HG02970 (cell line): ENCODE results near the gene GNB2.
A peak's percentile ranks its signal among the peaks of the same experiment; 100 is the strongest.
"Not testable (repeated sequence)": the region's sequence is repeated elsewhere in the genome, so short reads cannot be mapped to it uniquely, and the experiment has no call there.

Experiments
- ATAC-seq: cut with Tn5 transposase; IDR thresholded peaks from one replicate; pipeline ENCODE4 v1.9.1; 2021; ENCODE audit warnings: mild to moderate bottlenecking, moderate library complexity, moderate number of reproducible peaks; ENCODE audit not compliant: unreplicated experiment, low FRiP score

The GNB2 gene

GRCh38 chr7:100662194-100662776, 11.3 kb upstream of the GNB2 start:
- ATAC-seq: not testable (repeated sequence)

- ATAC-seq: no peak
Measured at GRCh38 chr7:100665168-100665726, 8.3 kb upstream of the GNB2 start.

GRCh38 chr7:100667331-100668068, 6.0 kb upstream of the GNB2 start:
- ATAC-seq: no peak

- no peak for ATAC-seq
Measured at GRCh38 chr7:100668069-100668449, 5.5 kb upstream of the GNB2 start.

- ATAC-seq: not testable (repeated sequence)
Measured at GRCh38 chr7:100669106-100669505, 4.4 kb upstream of the GNB2 start.

DNA sequence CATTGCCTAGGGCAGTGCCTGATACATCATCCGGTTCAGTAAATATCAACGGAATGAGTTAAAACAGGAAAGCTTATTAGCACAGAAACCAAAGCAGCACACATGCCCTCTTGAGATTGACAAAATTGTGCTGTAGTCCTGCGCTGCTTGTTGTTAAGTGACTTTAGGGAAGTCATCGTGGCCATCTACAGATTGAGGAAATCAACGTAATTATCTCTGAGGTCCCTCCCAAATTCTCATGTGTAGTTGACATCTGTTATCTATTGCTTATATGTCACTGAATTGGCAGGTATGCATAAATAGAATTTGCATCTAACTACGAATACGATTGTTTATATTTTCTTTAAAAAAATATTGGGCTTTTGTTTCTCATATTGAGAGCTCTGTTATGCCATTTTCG, 3.5 kb upstream of the GNB2 start:
- ATAC-seq: no peak

DNA sequence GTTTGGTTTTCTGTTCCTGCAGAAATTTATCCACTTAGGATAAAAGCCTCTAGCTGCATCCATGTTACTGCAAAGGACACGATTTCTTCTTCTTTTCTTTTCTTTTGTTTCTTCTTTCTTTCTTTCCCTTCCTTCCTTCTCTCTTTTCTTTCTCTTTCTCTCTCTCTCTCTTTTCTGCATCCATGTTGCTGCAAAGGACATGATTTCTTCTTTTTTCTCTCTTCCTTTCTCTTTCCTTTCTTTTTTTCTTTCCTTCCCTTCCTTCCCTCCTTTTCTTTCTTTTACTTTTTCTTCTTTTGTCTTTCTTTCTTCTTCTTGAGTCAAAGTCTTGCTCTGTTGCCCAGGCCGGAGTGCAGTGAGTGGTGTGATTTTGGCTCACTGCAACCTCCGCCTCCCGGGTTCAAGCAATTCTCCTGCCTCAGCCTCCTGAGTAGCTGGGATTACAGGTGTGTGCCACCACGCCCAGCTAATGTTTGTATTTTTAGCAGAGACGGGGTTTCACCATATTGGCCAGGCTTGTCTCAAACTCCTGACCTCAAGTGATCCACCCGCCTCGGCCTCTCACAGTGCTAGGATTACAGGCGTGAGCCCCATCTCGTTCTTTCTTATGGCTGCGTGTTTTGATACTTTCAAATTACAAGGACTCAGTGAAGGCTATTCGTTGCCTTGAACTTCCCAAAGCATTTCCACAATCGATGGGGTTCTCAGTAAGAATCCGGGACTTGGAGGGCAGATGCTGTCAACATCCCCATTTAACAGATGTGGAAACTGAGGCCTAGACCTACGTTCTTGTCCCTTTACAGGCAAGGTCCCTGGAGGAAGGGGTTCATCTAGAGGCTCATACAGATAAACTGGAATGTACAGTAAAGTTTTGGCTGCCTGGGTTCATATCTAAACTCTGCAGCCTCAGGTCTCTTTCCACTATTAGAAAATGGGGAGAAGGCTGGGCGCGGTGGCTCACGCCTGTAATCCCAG, 1.9 kb upstream of the GNB2 start:
- ATAC-seq: no peak

- no peak for ATAC-seq
Measured at GRCh38 chr7:100673942-100674410, 436 bp downstream of the GNB2 start.

DNA sequence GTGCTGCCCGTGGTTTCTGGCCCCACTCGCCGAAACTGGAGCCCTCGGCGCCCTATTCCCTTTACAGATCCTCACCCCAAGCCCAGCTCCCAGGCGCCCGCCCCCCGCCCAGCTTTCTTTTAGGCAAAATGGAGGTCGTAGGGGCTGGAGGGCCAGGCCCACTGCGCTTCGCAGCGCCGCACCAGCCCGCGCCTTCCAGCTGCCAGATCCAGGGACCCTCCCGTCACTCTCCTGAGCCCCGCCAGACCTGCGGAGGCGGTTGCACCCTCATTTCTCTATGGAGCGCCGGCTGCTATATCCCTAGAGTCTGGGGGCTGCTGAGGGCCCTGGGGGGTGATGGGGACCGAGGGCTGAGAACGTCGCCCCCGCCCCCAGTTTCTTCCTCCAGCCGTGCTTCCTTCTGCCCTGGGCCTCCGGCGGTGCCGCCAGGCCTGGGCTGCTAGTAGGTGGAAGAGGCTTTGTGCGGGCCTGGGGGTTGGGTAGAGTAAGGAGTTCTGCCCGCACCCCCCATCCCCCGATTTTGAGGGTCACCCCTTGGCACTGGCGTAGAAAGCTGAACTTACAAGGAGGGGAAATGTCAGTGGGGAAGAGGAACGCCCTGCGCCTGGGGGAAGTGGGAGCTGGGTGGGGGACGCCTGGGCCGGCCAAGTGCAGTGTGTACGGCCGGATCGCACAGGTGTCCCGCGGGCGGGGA, 1.0 kb downstream of the GNB2 start:
- ATAC-seq: no peak

GRCh38 chr7:100675105-100675451, 1.5 kb downstream of the GNB2 start:
- ATAC-seq: no peak

GRCh38 chr7:100675581-100676350, 2.2 kb downstream of the GNB2 start:
- ATAC-seq: peak; percentile 34

DNA sequence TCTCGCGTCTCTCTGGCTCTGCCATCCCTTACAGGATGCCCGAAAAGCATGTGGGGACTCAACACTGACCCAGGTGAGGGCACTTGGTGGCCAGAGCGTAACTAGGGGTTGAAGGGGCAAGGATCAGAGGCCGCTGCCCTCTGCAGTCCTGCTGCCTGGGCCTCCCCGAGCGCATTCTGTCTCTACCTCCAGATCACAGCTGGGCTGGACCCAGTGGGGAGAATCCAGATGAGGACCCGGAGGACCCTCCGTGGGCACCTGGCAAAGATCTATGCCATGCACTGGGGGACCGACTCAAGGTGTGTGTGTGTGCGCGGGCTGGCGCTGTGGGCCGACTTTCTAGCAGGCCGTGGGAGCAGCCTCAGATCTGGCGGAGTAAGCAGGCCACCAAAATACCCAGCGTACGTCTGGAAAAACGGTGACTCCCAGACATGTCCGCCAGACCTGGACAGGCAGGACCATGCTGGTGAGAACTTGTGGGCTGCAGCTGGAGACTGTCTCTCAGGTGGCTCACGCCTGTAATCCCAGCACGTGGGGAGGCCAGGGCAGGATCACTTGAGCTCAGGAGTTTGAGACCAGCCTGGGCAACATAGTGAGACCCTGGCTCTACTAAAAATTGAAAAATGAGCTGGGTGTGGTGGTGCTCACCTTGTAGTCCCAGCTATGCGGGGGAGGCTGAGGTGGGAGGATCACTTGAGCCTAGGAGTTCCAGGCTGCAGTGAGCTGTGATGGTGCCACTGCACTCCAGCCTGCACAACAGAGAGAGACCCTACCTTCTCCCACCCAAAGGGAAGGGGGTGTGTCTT, 3.2 kb downstream of the GNB2 start:
- no peak for ATAC-seq

- ATAC-seq: no peak
Measured at GRCh38 chr7:100677308-100678267, 4.0 kb downstream of the GNB2 start.

DNA sequence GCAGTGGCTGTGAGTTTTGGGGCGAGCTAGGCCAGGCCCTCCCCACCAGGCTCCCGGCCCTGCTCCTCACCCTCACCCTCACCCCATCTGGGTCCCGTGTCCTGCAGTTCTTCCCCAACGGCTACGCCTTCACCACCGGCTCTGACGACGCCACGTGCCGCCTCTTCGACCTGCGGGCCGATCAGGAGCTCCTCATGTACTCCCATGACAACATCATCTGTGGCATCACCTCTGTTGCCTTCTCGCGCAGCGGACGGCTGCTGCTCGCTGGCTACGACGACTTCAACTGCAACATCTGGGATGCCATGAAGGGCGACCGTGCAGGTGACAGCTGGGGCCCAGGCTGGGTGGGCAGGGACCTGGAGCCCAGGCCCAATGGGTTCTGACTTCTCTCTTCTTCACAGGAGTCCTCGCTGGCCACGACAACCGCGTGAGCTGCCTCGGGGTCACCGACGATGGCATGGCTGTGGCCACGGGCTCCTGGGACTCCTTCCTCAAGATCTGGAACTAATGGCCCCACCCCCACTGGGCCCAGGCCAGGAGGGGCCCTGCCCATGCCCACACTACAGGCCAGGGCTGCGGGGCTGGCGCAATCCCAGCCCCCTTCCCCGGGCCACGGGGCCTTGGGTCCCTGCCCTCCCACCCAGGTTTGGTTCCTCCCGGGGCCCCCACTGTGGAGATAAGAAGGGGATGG, 4.9 kb downstream of the GNB2 start:
- ATAC-seq: no peak

DNA sequence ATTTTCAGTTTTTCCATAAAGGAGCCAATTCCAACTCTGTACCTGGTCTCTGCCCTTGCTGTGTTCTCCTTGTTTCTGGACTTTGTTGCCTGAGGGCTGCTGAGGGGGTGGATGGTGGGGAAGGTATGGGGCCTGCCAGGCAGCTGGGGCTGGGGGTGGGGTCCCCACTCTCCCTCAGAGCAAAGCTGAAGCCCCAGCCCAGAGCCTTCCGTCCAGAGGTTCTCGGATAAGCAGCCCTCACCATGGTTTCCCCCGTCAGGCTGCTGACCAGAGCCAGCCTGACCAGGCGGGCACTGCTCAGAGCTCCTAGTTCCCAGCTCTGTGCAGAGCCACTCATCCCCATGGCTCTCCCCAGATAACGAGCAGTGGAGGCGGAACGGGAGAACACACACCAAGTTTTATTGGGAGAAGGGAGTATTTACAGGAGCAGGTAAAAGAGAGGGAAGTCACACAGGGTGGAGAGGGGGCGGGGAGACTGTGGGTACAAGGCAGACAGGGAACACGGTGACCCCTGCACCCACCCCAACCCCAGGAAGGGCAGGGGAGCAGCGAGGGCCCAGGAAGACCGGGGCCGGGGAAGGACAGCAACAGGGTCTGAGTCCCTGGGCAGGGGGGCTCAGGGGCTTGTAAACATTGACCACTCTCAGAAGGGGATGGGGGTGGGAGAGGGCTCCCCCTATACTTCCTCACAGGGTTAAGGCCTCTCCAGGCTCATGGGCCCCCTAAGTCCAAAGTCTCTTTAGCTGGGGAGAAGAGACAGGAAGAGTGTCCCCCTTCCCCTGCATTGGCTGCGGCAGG, 5.8 kb downstream of the GNB2 start:
- no peak for ATAC-seq

DNA sequence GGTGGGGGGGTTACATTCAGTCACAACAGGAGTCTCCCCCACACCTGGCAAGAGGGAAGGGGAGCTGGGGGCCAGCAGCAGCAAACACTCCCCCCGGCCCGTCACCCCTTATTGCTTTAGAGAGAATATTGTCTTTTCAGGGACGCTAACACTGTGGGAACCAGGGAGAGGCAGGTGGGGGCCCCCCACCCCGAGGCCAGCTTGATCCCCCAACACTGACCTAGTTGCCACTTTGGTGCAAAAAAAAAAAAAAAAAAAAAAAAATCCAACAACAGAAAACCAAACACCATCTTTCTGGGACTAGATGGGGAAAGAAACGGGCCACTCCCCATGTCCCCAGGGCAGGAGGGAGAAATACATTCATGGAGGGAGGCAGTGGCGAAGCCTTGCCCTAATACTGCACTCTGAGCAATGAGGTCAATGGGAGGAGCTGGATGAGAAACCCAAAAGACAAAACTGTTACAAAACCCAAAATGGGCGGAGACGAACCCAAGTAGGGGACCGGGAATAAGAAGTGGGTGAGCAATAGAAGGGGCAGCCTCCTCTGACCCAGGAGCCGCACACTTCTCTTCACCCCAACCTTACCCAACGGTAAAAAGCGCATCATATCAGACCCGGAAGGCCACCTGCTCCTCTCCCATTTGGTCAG, 6.5 kb downstream of the GNB2 start:
- no peak for ATAC-seq
